Activated CD4-positive, CD25-positive, alpha-beta regulatory T cell treated with anti-CD3 and anti-CD28 coated beads, Interleukin-2, amount 50 U/mL, for 72 hours (primary cell): ENCODE data around the gene ZNF35.

Source experiments
- DNase-seq: peaks from one replicate; pipeline ENCODE4 v3.0.0; 2021

Gene ZNF35

DNA sequence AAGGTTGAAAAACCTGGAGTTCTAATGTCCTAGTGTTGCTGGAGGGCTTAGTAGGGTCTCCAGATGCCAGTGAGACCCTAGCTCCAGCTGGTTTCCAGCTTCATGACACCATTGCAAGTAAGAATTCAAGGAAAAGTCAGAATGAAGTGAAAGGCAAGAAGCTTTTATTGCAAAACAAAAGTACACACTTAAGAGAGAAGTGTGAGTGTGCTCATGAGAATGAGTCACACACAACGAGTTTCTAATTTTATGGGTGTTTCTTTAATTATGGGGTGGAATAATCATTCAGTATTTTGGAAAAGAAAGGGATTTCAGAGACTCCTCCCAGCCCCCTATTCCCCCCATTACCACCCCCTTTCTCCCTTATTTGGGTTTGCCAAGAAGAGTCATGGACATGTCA, 39.4 kb downstream of the ZNF35 start:
- DNase-seq: no peak
